Calu3 (cell line): ENCODE data around the gene CROCC2. TPM values are rescaled to one million over a fixed set of nuclear protein-coding genes. Genes with fewer than 3 reads are reported as not detected.
A peak's percentile ranks its signal among the peaks of the same experiment; 100 is the strongest.

Source experiments
- BruUV-seq: library from RNA; stranded (reverse); fragments of 400-500 nt; replicated peaks from 2 replicates; lab custom pipeline; 2021; lab: Mats Ljungman, UMichigan
- CTCF ChIA-PET: fragments of 300-600 bp; sonication (Branson Sonifier 250); formaldehyde crosslinking; loops from one replicate; lab custom pipeline; 2022; ENCODE audit warnings: antibody characterized with exemption; lab: Charles Lee
- DNase-seq: peaks from one replicate; pipeline ENCODE4 v3.0.0; 2022
- H3K27ac Mint-ChIP-seq: one replicate; pipeline ENCODE4 v1.8.0; 2022; ENCODE audit warnings: mixed read lengths; ENCODE audit not compliant: unreplicated experiment
- H3K27me3 Mint-ChIP-seq: one replicate; pipeline ENCODE4 v1.8.0; 2022; ENCODE audit warnings: mixed read lengths; ENCODE audit not compliant: unreplicated experiment
- H3K36me3 Mint-ChIP-seq: one replicate; pipeline ENCODE4 v1.8.0; 2022; ENCODE audit warnings: mild to moderate bottlenecking, moderate library complexity, mixed read lengths; ENCODE audit not compliant: insufficient read depth, unreplicated experiment
- H3K4me1 Mint-ChIP-seq: one replicate; pipeline ENCODE4 v1.8.0; 2022; ENCODE audit warnings: mild to moderate bottlenecking, low read depth, mixed read lengths; ENCODE audit not compliant: unreplicated experiment
- H3K4me3 Mint-ChIP-seq: one replicate; pipeline ENCODE4 v1.8.0; 2022; ENCODE audit warnings: mild to moderate bottlenecking, low read depth, moderate library complexity, mixed read lengths; ENCODE audit not compliant: unreplicated experiment
- H3K9me3 Mint-ChIP-seq: one replicate; pipeline ENCODE4 v1.8.0; 2022; ENCODE audit warnings: low read depth, mixed read lengths; ENCODE audit not compliant: unreplicated experiment
- intact Hi-C: fragments of 100-400 bp; cut with micrococcal nuclease; formaldehyde crosslinking; loops from one replicate; pipeline ENCODE4 v1.10.0; 2022; ENCODE audit not compliant: unreplicated experiment
- total RNA-seq: library from RNA; stranded (reverse); gene quantifications from 2 replicates; pipeline ENCODE4 v1.2.3, GENCODE V29; 2022
- TF ChIP-seq, protein P1 (sequence below): fragments of 200-600 bp; IDR thresholded peaks from one replicate; pipeline ENCODE4 v1.8.0; 2022; ENCODE audit warnings: antibody characterized with exemption; ENCODE audit not compliant: unreplicated experiment

CROCC2 gene
- total RNA-seq, 1 experiment from 2014 or later: not detected

- no peak for DNase-seq
- no peaks in the 10 kb centered on the region for H3K4me1 Mint-ChIP-seq
- BruUV-seq: no TSS peak
- intact Hi-C loops: no loop called here
- peaks cover 53% of the 10 kb centered on the region for H3K27me3 Mint-ChIP-seq
- H3K4me3 Mint-ChIP-seq: no peak overlapping the region
- TF ChIP-seq, protein P1, sequence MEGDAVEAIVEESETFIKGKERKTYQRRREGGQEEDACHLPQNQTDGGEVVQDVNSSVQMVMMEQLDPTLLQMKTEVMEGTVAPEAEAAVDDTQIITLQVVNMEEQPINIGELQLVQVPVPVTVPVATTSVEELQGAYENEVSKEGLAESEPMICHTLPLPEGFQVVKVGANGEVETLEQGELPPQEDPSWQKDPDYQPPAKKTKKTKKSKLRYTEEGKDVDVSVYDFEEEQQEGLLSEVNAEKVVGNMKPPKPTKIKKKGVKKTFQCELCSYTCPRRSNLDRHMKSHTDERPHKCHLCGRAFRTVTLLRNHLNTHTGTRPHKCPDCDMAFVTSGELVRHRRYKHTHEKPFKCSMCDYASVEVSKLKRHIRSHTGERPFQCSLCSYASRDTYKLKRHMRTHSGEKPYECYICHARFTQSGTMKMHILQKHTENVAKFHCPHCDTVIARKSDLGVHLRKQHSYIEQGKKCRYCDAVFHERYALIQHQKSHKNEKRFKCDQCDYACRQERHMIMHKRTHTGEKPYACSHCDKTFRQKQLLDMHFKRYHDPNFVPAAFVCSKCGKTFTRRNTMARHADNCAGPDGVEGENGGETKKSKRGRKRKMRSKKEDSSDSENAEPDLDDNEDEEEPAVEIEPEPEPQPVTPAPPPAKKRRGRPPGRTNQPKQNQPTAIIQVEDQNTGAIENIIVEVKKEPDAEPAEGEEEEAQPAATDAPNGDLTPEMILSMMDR: no peak
- H3K36me3 Mint-ChIP-seq: peaks cover 7% of the 10 kb centered on the region
- no peaks in the 10 kb centered on the region for H3K9me3 Mint-ChIP-seq
- CTCF ChIA-PET: interaction anchor here (0.6 kb wide), 1 partner anchor 103 kb away, joined by 3 read pairs; no protein-coding TSS in a partner anchor
- no peak overlapping the region for H3K27ac Mint-ChIP-seq
Measured at GRCh38 chr2:240981280-240981679, 75.1 kb downstream of the CROCC2 start.

DNA sequence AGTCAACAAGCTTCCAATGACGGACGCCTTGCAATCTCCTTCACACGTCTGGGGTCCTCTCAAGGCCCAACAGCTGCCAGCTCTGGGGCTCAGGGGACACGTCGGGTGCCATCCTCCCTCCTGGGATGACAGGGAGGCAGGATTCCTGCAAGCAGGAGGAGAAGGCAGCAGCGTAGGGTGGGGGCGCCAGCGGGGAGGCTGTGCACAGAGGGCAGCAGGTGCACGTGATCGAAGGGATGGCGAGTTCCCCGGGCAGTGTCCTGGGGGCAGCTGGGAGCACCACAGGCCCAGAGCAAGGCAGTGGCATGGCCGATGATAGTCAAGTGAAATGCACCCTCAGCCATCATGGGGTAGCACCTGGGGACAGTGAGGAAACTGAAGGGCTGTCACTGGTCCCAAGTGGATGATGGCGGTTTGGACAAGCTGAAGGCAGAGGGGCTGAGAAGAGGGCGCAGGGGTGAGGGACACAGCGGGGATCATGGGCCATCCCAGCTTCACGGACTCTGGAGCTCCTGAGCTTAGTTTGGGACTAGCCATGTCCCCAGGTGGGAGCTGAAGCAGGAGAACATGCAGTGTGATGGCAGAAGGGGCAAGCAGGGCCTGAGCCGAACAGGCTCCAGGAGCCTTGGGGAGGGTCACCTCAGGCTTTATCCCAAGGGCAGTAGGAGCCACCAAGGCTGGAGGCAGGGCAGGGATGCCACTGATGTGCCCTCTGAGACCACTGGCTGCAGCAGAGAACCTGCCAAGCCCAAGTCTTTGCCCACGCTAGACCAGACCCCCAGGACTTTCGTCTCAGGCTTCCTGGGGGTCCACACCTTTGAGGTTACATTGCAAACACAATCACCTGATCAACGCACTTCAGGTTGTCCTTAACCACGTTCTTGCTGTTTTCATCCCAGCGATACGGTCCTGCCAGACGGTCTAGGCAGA is 76.0 kb downstream of the CROCC2 start:
- no peaks in the 10 kb centered on the region for H3K4me1 Mint-ChIP-seq
- H3K4me3 Mint-ChIP-seq: no peak overlapping the region
- BruUV-seq: no TSS peak
- CTCF ChIA-PET: interaction anchor here (1.5 kb wide), 1 partner anchor 167 kb away, joined by 3 read pairs; the partner anchor contains the start of gene PASK
- H3K27me3 Mint-ChIP-seq: peaks cover 55% of the 10 kb centered on the region
- TF ChIP-seq, protein P1: no peak
- DNase-seq: no peak
- H3K27ac Mint-ChIP-seq: no peak overlapping the region
- H3K36me3 Mint-ChIP-seq: peaks cover 7% of the 10 kb centered on the region
- intact Hi-C loops: no loop called here
- no peaks in the 10 kb centered on the region for H3K9me3 Mint-ChIP-seq

DNA sequence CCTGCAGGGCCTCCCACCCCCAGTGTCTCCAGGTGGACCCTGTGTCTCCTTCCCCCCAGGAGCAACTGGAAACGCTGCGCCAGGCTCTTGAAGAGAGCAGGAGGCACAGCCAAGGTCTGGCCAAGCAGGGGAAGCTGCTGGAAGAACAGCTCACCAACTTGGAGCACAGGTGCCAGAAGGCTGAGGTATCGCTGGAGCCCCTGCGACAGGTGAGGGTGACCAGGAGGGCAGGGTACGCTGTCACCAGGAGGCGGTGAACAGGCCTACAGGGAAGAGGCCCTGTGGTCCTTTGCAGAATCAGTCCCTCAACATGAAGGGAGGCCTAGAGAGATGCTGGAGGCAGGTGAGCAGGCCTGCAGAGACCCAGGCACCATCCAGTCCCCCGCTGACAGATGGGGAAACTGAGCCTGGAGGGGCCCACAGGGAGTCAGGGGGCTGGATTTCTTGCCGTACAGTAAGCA is 76.7 kb downstream of the CROCC2 start:
- intact Hi-C loops: no loop called here
- H3K9me3 Mint-ChIP-seq: no peaks in the 10 kb centered on the region
- peaks cover 55% of the 10 kb centered on the region for H3K27me3 Mint-ChIP-seq
- H3K4me3 Mint-ChIP-seq: peak overlapping the region; percentile 50
- H3K27ac Mint-ChIP-seq: no peak overlapping the region
- TF ChIP-seq, protein P1: no peak
- H3K4me1 Mint-ChIP-seq: no peaks in the 10 kb centered on the region
- BruUV-seq: no TSS peak
- peaks cover 7% of the 10 kb centered on the region for H3K36me3 Mint-ChIP-seq
- CTCF ChIA-PET: interaction anchor here (0.8 to 1.5 kb wide), 6 partner anchors 11 to 167 kb away, joined by 3 read pairs; partner anchors contain the start of gene PASK
- no peak for DNase-seq

GRCh38 chr2:240983361-240983995 is 77.3 kb downstream of the CROCC2 start:
- TF ChIP-seq, protein P1: peak; percentile 68
- H3K36me3 Mint-ChIP-seq: peaks cover 7% of the 10 kb centered on the region
- intact Hi-C loops: no loop called here
- H3K9me3 Mint-ChIP-seq: no peaks in the 10 kb centered on the region
- no peak overlapping the region for H3K27ac Mint-ChIP-seq
- H3K27me3 Mint-ChIP-seq: peaks cover 55% of the 10 kb centered on the region
- no TSS peak for BruUV-seq
- DNase-seq: peak; percentile 70
- no peaks in the 10 kb centered on the region for H3K4me1 Mint-ChIP-seq
- peak overlapping the region; percentile 50 for H3K4me3 Mint-ChIP-seq
- CTCF ChIA-PET: interaction anchor here (0.6 to 1.5 kb wide), 7 partner anchors 11 to 607 kb away, joined by 3 read pairs; partner anchors contain the start of gene PASK
